ENCODE measurements around the gene LPIN1. TPM values are rescaled to one million over a fixed set of nuclear protein-coding genes. Genes with fewer than 3 reads are reported as not detected.

LPIN1 gene
- total RNA-seq, 1 experiment from 2014 or later, result 43.1 TPM

GRCh38 chr2:11805024-11805423 is 58.6 kb downstream of the LPIN1 start:
- H3K27me3 ChIP-seq (ENCODE audit: insufficient read depth, low read depth), result no peaks in the 10 kb centered on the region
- CTCF ChIA-PET, result no interaction called here
- no peaks in the 10 kb centered on the region for H3K4me1 ChIP-seq (replicated peaks; ENCODE audit: insufficient read depth)
- DNase-seq, result no peak
- no peaks in the 10 kb centered on the region; the same call in 1 of the 2 replicates for H3F3A ChIP-seq (ENCODE audit: insufficient read depth, low read depth)
- H4K20me1 ChIP-seq (ENCODE audit: insufficient read depth), result no peaks in the 10 kb centered on the region
- no peak overlapping the region for H3K27ac ChIP-seq
- H3K4me3 ChIP-seq, result no peak overlapping the region
- POLR2A ChIA-PET (ENCODE audit: unreplicated experiment), result no interaction called here
- H3K36me3 ChIP-seq (ENCODE audit: low read depth), result peaks cover 32% of the 10 kb centered on the region
- no peaks in the 10 kb centered on the region for H3K79me2 ChIP-seq (ENCODE audit: low read depth)
- no peaks in the 10 kb centered on the region for H3K9me3 ChIP-seq (ENCODE audit: insufficient read depth, low read depth)
- no TSS peak for BruUV-seq (replicated peaks)
- TF ChIP-seq EZH2 (IDR thresholded peaks at IDR 0.05; ENCODE audit: low read depth) (no peak), CTCF (conservative IDR thresholded peaks at IDR 0.05) (no peak)
- H3K9me2 ChIP-seq (ENCODE audit: insufficient read depth), result no peaks in the 10 kb centered on the region
- intact Hi-C loops (cut with micrococcal nuclease; ENCODE audit: unreplicated experiment), result no loop called here
- no peak overlapping the region for H2AFZ ChIP-seq
- H3K4me2 ChIP-seq, result no peak overlapping the region

- Histone ChIP-seq H3K36me3 (ENCODE audit: low read depth) (peaks cover 29% of the 10 kb centered on the region), H3K79me2 (ENCODE audit: low read depth) (no peaks in the 10 kb centered on the region), H3K9me2 (ENCODE audit: insufficient read depth) (no peaks in the 10 kb centered on the region), H4K20me1 (ENCODE audit: insufficient read depth) (no peaks in the 10 kb centered on the region), H3K4me2 (no peak overlapping the region), H3K4me3 (no peak overlapping the region), H3K4me1 (replicated peaks; ENCODE audit: insufficient read depth) (no peaks in the 10 kb centered on the region), H3K27me3 (ENCODE audit: insufficient read depth, low read depth) (no peaks in the 10 kb centered on the region), H3F3A (ENCODE audit: insufficient read depth, low read depth) (no peaks in the 10 kb centered on the region; the same call in 1 of the 2 replicates), H3K9me3 (ENCODE audit: insufficient read depth, low read depth) (no peaks in the 10 kb centered on the region), H2AFZ (no peak overlapping the region), H3K27ac (no peak overlapping the region)
- CTCF ChIA-PET, result no interaction called here
- no peak for DNase-seq
- no TSS peak for BruUV-seq (replicated peaks)
- TF ChIP-seq EZH2 (IDR thresholded peaks at IDR 0.05; ENCODE audit: low read depth), result no peak
- TF ChIP-seq CTCF (conservative IDR thresholded peaks at IDR 0.05), result no peak
- intact Hi-C loops (cut with micrococcal nuclease; ENCODE audit: unreplicated experiment), result no loop called here
- POLR2A ChIA-PET (ENCODE audit: unreplicated experiment), result no interaction called here
These were observed 59.5 kb downstream of the LPIN1 start for GRCh38 chr2:11805920-11806319.

GRCh38 chr2:11807156-11808015 is 61.0 kb downstream of the LPIN1 start:
- H3F3A ChIP-seq (ENCODE audit: insufficient read depth, low read depth), result no peaks in the 10 kb centered on the region; the same call in 1 of the 2 replicates
- no peak for DNase-seq
- TF ChIP-seq CTCF (conservative IDR thresholded peaks at IDR 0.05), result no peak
- TF ChIP-seq EZH2 (IDR thresholded peaks at IDR 0.05; ENCODE audit: low read depth), result no peak
- H3K9me2 ChIP-seq (ENCODE audit: insufficient read depth), result no peaks in the 10 kb centered on the region
- H3K27me3 ChIP-seq (ENCODE audit: insufficient read depth, low read depth), result no peaks in the 10 kb centered on the region
- H3K9me3 ChIP-seq (ENCODE audit: insufficient read depth, low read depth), result no peaks in the 10 kb centered on the region
- no peaks in the 10 kb centered on the region for H3K79me2 ChIP-seq (ENCODE audit: low read depth)
- no peak overlapping the region for H3K27ac ChIP-seq
- CTCF ChIA-PET, result interaction anchor here (0.6 kb wide), 1 partner anchor 478 kb away, joined by 9 read pairs; no protein-coding TSS in a partner anchor
- intact Hi-C loops (cut with micrococcal nuclease; ENCODE audit: unreplicated experiment), result no loop called here
- H3K4me2 ChIP-seq, result no peak overlapping the region
- peaks cover 19% of the 10 kb centered on the region for H3K36me3 ChIP-seq (ENCODE audit: low read depth)
- POLR2A ChIA-PET (ENCODE audit: unreplicated experiment), result no interaction called here
- H2AFZ ChIP-seq, result no peak overlapping the region
- no TSS peak for BruUV-seq (replicated peaks)
- H3K4me3 ChIP-seq, result no peak overlapping the region
- no peaks in the 10 kb centered on the region for H3K4me1 ChIP-seq (replicated peaks; ENCODE audit: insufficient read depth)
- H4K20me1 ChIP-seq (ENCODE audit: insufficient read depth), result no peaks in the 10 kb centered on the region

All from PC-9 (cell line).